GM23248 (cell line): ENCODE results near the gene TASOR2.

ENCODE experiments used
- EZH2 ChIP-seq: fragments of 200-600 bp; sonication (generic); IDR thresholded peaks from 2 replicates; pipeline ENCODE4 v1.6.1; 2018; ENCODE audit warnings: antibody characterized with exemption, mild to moderate bottlenecking; ENCODE audit not compliant: insufficient read depth, poor library complexity, severe bottlenecking
- EZH2phosphoT487 ChIP-seq: fragments of 200-600 bp; sonication (generic); IDR thresholded peaks from 2 replicates; pipeline ENCODE4 v1.6.1; 2018; ENCODE audit warnings: antibody characterized with exemption, moderate library complexity, mild to moderate bottlenecking, low read depth; ENCODE audit not compliant: insufficient read depth

DNA sequence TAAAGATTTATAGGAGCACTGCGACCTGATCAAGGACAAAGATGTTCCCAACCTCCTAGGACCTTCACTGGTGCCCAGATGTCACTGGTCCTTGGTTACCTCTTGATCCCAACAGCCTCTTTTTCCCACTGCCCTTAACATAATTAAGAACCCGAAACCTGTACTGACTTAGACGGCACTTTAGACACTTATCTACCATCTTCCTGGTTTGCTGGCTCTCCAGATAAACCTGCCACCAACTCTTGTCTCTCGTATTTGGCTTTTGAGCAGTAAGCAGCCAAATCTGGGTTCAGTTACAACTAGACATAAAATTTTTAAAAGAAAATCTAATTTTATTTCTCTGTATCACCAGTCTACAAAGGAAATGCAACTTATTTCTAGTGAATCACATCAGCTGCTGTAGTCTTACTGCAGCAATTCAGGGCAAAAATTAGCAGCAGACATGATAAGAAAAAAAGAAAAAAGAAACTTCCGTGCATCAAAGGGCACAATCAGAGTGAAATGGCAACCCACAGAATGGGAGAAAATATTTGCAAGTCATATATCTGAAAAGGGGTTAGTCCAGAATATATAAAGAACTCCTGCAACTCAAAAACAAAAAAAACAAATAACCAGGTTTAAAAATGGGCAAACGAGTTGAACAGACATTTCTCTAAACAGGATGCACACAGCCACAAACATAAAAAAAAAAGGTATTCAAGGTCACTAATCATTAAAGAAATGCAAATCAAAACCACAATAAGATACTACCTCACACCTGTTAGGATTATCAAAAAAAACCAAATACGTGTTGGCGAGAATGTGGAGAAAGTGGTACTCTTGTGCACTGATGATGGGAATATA is 27.7 kb upstream of the TASOR2 start:
- TF ChIP-seq EZH2: no peak
- no peak for TF ChIP-seq EZH2phosphoT487
